B cell (primary cell): ENCODE measurements around the gene ARID4B. TPM values are rescaled to one million over a fixed set of nuclear protein-coding genes. Genes with fewer than 3 reads are reported as not detected.
A peak's percentile ranks its signal among the peaks of the same experiment; 100 is the strongest.

Experiments used
- ATAC-seq: fragments of 200-7000 bp; cut with Tn5 transposase; one replicate; pipeline ENCODE4 v1.10.0; 2021; ENCODE audit warnings: low read depth, mild to moderate bottlenecking, moderate number of reproducible peaks, moderate library complexity
- CTCF ChIA-PET: fragments of 350-600 bp; sonication (Branson Sonifier 250); formaldehyde crosslinking; loops from one replicate; lab custom pipeline; 2021; ENCODE audit warnings: antibody characterized with exemption, inconsistent platforms; lab: Charles Lee
- POLR2A ChIA-PET: fragments of 350-600 bp; sonication (Branson Sonifier 250); formaldehyde crosslinking; loops from one replicate; lab custom pipeline; 2021; ENCODE audit warnings: antibody characterized with exemption; lab: Charles Lee
- DNase-seq: peaks from one replicate; pipeline ENCODE4 v3.0.0; 2013
- H2AFZ ChIP-seq: 2 replicates; pipeline ENCODE4 v1.6.1; 2012; ENCODE audit warnings: mild to moderate bottlenecking, low read depth, low read length; ENCODE audit not compliant: insufficient read depth, poor library complexity, severe bottlenecking
- H3K27ac ChIP-seq, 2 donors: 1 replicate in 1 of 2; 2 replicates in 1 of 2; pipeline ENCODE4 v1.5.1; 2012 to 2013; ENCODE audit warnings: low read length in 2 of 2, mild to moderate bottlenecking in 2 of 2, moderate library complexity in 1 of 2
- H3K27me3 ChIP-seq, 4 experiments: fragments of 200-600 bp in 1 of 4; sonication (generic) in 1 of 4; replicated peaks in 1 of 4; 1 replicate in 2 of 4; 2 replicates in 2 of 4; pipeline versions ENCODE4 v1.6.1 to v1.7.0; 2013 to 2016; ENCODE audit warnings: low read length in 3 of 4, mild to moderate bottlenecking in 2 of 4, mixed read lengths in 1 of 4, moderate library complexity in 1 of 4; ENCODE audit not compliant: insufficient read depth in 4 of 4, control insufficient read depth in 3 of 4; ENCODE audit errors: control extremely low read depth in 1 of 4
- H3K36me3 ChIP-seq, 2 experiments: replicated peaks in 1 of 2; 1 replicate in 1 of 2; 2 replicates in 1 of 2; pipeline versions ENCODE4 v1.6.1 to v1.7.1; 2013; ENCODE audit warnings: low read length in 1 of 2; ENCODE audit not compliant: insufficient read depth in 2 of 2, control insufficient read depth in 1 of 2; ENCODE audit errors: control extremely low read depth in 1 of 2, extremely low read depth in 1 of 2
- H3K4me1 ChIP-seq, 2 donors: fragments of 200-600 bp in 1 of 2; sonication (generic) in 1 of 2; 1 replicate in 1 of 2; 2 replicates in 1 of 2; pipeline versions ENCODE4 v1.5.1 to v1.6.1; 2013 to 2017; ENCODE audit warnings: low read length in 2 of 2; ENCODE audit not compliant: control insufficient read depth in 2 of 2, insufficient read depth in 2 of 2
- H3K4me2 ChIP-seq: replicated peaks from 2 replicates; pipeline ENCODE3; 2012; ENCODE audit warnings: mild to moderate bottlenecking, low read depth, low read length; ENCODE audit not compliant: poor library complexity, severe bottlenecking
- H3K4me3 ChIP-seq, 5 experiments: fragments of 200-600 bp in 1 of 5; sonication (generic) in 1 of 5; 1 replicate in 3 of 5; 2 replicates in 2 of 5; pipeline versions ENCODE4 v1.5.1 to v1.7.0; 2011 to 2016; ENCODE audit warnings: low read length in 4 of 5, mild to moderate bottlenecking in 4 of 5, low read depth in 2 of 5, control low read depth in 1 of 5, moderate library complexity in 1 of 5; ENCODE audit not compliant: insufficient read depth in 1 of 5; ENCODE audit errors: control extremely low read depth in 1 of 5, extremely low read depth in 1 of 5
- H3K79me2 ChIP-seq: fragments of 200-600 bp; sonication (generic); one replicate; pipeline ENCODE4 v1.6.0; 2016; ENCODE audit warnings: low read length; ENCODE audit not compliant: control insufficient read depth, insufficient read depth
- H3K9ac ChIP-seq: fragments of 200-600 bp; sonication (generic); 2 replicates; pipeline ENCODE4 v1.6.1; 2017; ENCODE audit warnings: mild to moderate bottlenecking, low read length, moderate library complexity
- H3K9me3 ChIP-seq, 3 donors: one replicate each; pipeline versions ENCODE4 v1.6.1 to v1.7.1; 2013; ENCODE audit warnings: low read length in 2 of 3; ENCODE audit not compliant: control insufficient read depth in 2 of 3, insufficient read depth in 1 of 3; ENCODE audit errors: control extremely low read depth in 1 of 3
- H4K20me1 ChIP-seq: 2 replicates; pipeline ENCODE4 v1.6.0; 2012; ENCODE audit warnings: mild to moderate bottlenecking, low read length; ENCODE audit not compliant: insufficient read depth, control insufficient read depth, poor library complexity, severe bottlenecking
- H3K27ac Mint-ChIP-seq: one replicate; pipeline ENCODE4 v1.8.0; 2021; ENCODE audit warnings: mixed read lengths
- H3K27me3 Mint-ChIP-seq: one replicate; pipeline ENCODE4 v1.8.0; 2021; ENCODE audit warnings: mixed read lengths
- H3K4me1 Mint-ChIP-seq: one replicate; pipeline ENCODE4 v1.8.0; 2021; ENCODE audit warnings: mixed read lengths
- H3K4me3 Mint-ChIP-seq: one replicate; pipeline ENCODE4 v1.8.0; 2021; ENCODE audit warnings: mixed read lengths
- H3K9me3 Mint-ChIP-seq: one replicate; pipeline ENCODE4 v1.8.0; 2022; ENCODE audit warnings: mixed read lengths; ENCODE audit not compliant: insufficient read depth
- CTCF ChIP-seq: fragments of 200-600 bp; IDR thresholded peaks from one replicate; pipeline ENCODE4 v1.8.0; 2022; ENCODE audit warnings: antibody characterized with exemption, mild to moderate bottlenecking
- EZH2 ChIP-seq: IDR thresholded peaks from 2 replicates; pipeline ENCODE4 v1.6.1; 2012; ENCODE audit warnings: borderline replicate concordance, low read depth, mild to moderate bottlenecking, moderate library complexity, low read length; ENCODE audit not compliant: insufficient read depth, poor library complexity, severe bottlenecking
- WGBS: methylation state at CpG from one replicate; pipeline ENCODE4 v1.1.5; 2013; ENCODE audit warnings: missing lambda C conversion rate; ENCODE audit not compliant: insufficient coverage; 5-methylcytosine and 5-hydroxymethylcytosine counted together
- intact Hi-C: fragments of 100-400 bp; cut with micrococcal nuclease; formaldehyde crosslinking; loops from one replicate; pipeline ENCODE4 v1.10.0; 2022
- polyA plus RNA-seq: library from polyadenylated mRNA; depleted of rRNA; stranded (reverse); fragments of >200 nt; gene quantifications from 2 replicates; pipeline ENCODE4 v1.2.3, GENCODE V29; 2012
- total RNA-seq, 2 donors: library from RNA; stranded (reverse); fragments of 120-200 nt in 1 of 2; gene quantifications; 1 replicate in 1 of 2; 2 replicates in 1 of 2; pipeline versions ENCODE4 v1.2.3 to v1.2.4, GENCODE V29; 2013 to 2022

Gene ARID4B
- total and polyA plus RNA-seq, 2 donors (not counting 1 experiment from before 2014, with no cell fraction given): 13.2 to 110 TPM

- Histone ChIP-seq H3K79me2 (peaks cover 97% of the 10 kb centered on the region), H4K20me1 (peaks cover 95% of the 10 kb centered on the region), H3K9ac (no peak overlapping the region), H3K9me3 (peaks cover 2 to 5% (median 5%) of the 10 kb centered on the region in 3 donors), H3K27ac (no peak overlapping the region), H3K27me3 (no peaks in the 10 kb centered on the region), H3K4me1 (peaks cover 22 to 55% of the 10 kb centered on the region in 2 donors), H2AFZ (no peak overlapping the region), H3K4me3 (no peak overlapping the region), H3K36me3 (peaks cover 0 to 1% of the 10 kb centered on the region in 2 experiments), H3K4me2 (no peak overlapping the region)
- ChIA-PET CTCF (interaction anchor here (1.3 to 1.4 kb wide), 2 partner anchors 9 to 124 kb away, joined by 3 read pairs; no protein-coding TSS in a partner anchor), POLR2A (no interaction called here)
- H3K27me3 Mint-ChIP-seq: no peaks in the 10 kb centered on the region
- H3K27ac Mint-ChIP-seq: no peak overlapping the region
- no peak for DNase-seq
- H3K4me1 Mint-ChIP-seq: peaks cover 57% of the 10 kb centered on the region
- H3K9me3 Mint-ChIP-seq: no peaks in the 10 kb centered on the region
- no peak for ATAC-seq
- intact Hi-C loops: no loop called here
- H3K4me3 Mint-ChIP-seq: peak overlapping the region; percentile 1
- no CpG with 5 or more reads among the region's 4 CpGs for WGBS
- TF ChIP-seq CTCF: no peak
- no peak for TF ChIP-seq EZH2
Measured at GRCh38 chr1:235292790-235293189, 35.2 kb downstream of the ARID4B start.

DNA sequence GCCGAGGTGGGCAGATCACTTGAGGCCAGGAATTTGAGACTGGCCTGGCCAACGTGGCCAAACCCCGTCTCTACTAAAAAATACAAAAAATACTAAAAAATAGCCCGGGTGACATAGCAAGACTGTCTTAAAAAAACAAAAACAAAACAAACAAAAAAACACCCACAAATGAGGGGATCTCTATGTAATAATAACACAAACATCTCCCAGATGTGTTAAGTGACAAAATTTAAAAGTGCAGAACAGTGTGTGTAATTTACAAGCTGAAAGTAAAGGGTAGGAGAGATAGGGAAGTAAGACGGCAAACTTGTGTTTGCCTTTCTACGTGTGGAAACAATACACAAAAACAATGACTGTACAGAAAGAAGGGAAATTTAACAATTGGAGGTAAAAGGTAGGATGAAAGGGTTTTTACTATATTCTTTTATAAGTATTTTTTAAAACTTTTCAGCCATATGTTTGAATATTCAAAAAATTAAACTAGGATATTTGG, 36.3 kb downstream of the ARID4B start:
- Histone ChIP-seq H2AFZ (no peak overlapping the region), H3K9me3 (peaks cover 0 to 4% (median under 1%) of the 10 kb centered on the region in 3 donors), H4K20me1 (peaks cover 96% of the 10 kb centered on the region), H3K27me3 (no peaks in the 10 kb centered on the region), H3K9ac (no peak overlapping the region), H3K4me1 (peaks cover 26 to 57% of the 10 kb centered on the region in 2 donors), H3K4me3 (no peak overlapping the region), H3K79me2 (peaks cover 97% of the 10 kb centered on the region), H3K4me2 (peak overlapping the region; percentile 8), H3K27ac (peak overlapping the region in 1 of 2 donors; percentile 23), H3K36me3 (peaks cover 0 to 1% of the 10 kb centered on the region in 2 experiments)
- DNase-seq (no peak), ATAC-seq (no peak)
- no peaks in the 10 kb centered on the region for H3K27me3 Mint-ChIP-seq
- TF ChIP-seq EZH2: no peak
- no peak for TF ChIP-seq CTCF
- H3K4me3 Mint-ChIP-seq: peak overlapping the region; percentile 29
- intact Hi-C loops: no loop called here
- no peaks in the 10 kb centered on the region for H3K9me3 Mint-ChIP-seq
- WGBS: 100% methylated on average over 3 of the region's 6 CpGs
- CTCF ChIA-PET: interaction anchor here (1.1 kb wide), 2 partner anchors 19 to 38 kb away, joined by 3 read pairs; no protein-coding TSS in a partner anchor
- H3K4me1 Mint-ChIP-seq: peaks cover 59% of the 10 kb centered on the region
- peak overlapping the region; percentile 59 for H3K27ac Mint-ChIP-seq
- POLR2A ChIA-PET: no interaction called here
